Mammary epithelial cell (primary cell): ENCODE measurements around the gene NUDT16L1.

Experiments
- EZH2 ChIP-seq: IDR thresholded peaks from 2 replicates; pipeline ENCODE4 v1.6.1; 2012; ENCODE audit warnings: low read length, inconsistent platforms, borderline replicate concordance
- TF ChIP-seq, protein P1 (sequence below), 2 donors: IDR thresholded peaks in 1 of 2; conservative IDR thresholded peaks in 1 of 2; 2 replicates each; pipeline ENCODE4 v1.5.1; 2011 to 2012; ENCODE audit warnings: inconsistent platforms in 2 of 2, low read length in 2 of 2, mild to moderate bottlenecking in 2 of 2, control low read depth in 1 of 2, low read depth in 1 of 2; ENCODE audit not compliant: insufficient read depth in 1 of 2; ENCODE audit errors: extremely low read depth in 1 of 2

DNA sequence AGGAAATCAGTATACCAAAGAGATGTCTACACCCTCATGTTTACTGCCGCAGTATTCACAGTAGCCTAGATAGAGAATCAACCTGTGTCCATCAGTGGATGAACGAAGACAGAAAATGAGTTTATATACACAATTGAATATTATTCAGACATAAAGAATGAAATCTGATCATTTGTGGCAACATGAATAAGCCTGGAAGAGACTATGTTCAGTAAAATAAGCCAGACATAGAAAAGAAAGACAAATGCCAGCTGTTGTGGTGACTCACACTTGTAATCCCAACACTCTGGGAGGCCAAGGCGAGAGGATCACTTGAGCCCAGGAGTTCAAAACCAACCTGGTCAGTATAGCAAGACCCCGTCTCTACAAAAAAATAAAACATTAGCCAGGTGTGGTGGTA lies 16.1 kb downstream of the NUDT16L1 start:
- TF ChIP-seq, protein P1, sequence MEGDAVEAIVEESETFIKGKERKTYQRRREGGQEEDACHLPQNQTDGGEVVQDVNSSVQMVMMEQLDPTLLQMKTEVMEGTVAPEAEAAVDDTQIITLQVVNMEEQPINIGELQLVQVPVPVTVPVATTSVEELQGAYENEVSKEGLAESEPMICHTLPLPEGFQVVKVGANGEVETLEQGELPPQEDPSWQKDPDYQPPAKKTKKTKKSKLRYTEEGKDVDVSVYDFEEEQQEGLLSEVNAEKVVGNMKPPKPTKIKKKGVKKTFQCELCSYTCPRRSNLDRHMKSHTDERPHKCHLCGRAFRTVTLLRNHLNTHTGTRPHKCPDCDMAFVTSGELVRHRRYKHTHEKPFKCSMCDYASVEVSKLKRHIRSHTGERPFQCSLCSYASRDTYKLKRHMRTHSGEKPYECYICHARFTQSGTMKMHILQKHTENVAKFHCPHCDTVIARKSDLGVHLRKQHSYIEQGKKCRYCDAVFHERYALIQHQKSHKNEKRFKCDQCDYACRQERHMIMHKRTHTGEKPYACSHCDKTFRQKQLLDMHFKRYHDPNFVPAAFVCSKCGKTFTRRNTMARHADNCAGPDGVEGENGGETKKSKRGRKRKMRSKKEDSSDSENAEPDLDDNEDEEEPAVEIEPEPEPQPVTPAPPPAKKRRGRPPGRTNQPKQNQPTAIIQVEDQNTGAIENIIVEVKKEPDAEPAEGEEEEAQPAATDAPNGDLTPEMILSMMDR (conservative IDR thresholded peaks at IDR 0.05 in 1 of 2, IDR thresholded peaks at IDR 0.05 in 1 of 2; ENCODE audit: extremely low read depth in 1 of 2, insufficient read depth in 1 of 2, low read depth in 1 of 2, low read length in 2 of 2): no peak
- TF ChIP-seq EZH2: no peak
